ENCODE data around the gene ATG16L2.

DNA sequence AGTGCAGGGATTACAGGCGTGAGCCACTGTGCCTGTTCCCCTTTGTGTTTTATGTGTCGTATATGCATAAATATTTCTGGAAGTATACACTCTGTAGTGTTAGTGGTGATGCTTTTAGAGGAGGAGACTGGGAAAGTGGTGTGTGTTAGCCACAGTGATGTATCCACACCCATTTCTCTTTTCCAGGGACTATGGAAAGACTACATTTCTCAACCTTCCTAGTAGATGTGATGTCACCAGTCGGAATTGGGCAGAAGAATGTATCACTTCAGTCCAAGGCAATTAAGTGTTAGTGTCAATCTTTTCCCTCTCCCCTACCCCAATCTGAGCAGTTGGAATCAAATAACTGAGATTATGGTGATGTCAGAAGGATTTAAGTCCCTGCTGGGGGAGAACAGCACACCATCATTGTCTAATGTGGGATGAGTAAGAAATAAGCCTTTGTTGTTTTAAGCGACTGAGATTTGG, 5.8 kb upstream of the ATG16L2 start:
- TF ChIP-seq, protein P1, sequence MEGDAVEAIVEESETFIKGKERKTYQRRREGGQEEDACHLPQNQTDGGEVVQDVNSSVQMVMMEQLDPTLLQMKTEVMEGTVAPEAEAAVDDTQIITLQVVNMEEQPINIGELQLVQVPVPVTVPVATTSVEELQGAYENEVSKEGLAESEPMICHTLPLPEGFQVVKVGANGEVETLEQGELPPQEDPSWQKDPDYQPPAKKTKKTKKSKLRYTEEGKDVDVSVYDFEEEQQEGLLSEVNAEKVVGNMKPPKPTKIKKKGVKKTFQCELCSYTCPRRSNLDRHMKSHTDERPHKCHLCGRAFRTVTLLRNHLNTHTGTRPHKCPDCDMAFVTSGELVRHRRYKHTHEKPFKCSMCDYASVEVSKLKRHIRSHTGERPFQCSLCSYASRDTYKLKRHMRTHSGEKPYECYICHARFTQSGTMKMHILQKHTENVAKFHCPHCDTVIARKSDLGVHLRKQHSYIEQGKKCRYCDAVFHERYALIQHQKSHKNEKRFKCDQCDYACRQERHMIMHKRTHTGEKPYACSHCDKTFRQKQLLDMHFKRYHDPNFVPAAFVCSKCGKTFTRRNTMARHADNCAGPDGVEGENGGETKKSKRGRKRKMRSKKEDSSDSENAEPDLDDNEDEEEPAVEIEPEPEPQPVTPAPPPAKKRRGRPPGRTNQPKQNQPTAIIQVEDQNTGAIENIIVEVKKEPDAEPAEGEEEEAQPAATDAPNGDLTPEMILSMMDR (IDR thresholded peaks at IDR 0.05): no peak
- TF ChIP-seq POLR2A (IDR thresholded peaks at IDR 0.05): no peak
